Hepatocyte (in vitro differentiated cells): ENCODE measurements around the gene PLK5. TPM values are rescaled to one million over a fixed set of nuclear protein-coding genes. Genes with fewer than 3 reads are reported as not detected.

ENCODE experiments used
- DNase-seq: peaks from one replicate; pipeline ENCODE4 v3.0.0-alpha.2; 2016; ENCODE audit warnings: low spot score
- H2AFZ ChIP-seq: fragments of 200-600 bp; sonication (generic); 2 replicates; pipeline ENCODE4 v1.6.0; 2016; ENCODE audit warnings: antibody characterized with exemption, mild to moderate bottlenecking
- H3K27ac ChIP-seq: fragments of 200-600 bp; sonication (generic); 2 replicates; pipeline ENCODE4 v1.5.1; 2016; ENCODE audit warnings: mild to moderate bottlenecking
- H3K27me3 ChIP-seq: fragments of 200-600 bp; sonication (generic); 2 replicates; pipeline ENCODE4 v1.6.1; 2016
- H3K36me3 ChIP-seq: fragments of 200-600 bp; sonication (generic); replicated peaks from 2 replicates; pipeline ENCODE4 v1.5.1; 2016; ENCODE audit warnings: low read depth; ENCODE audit not compliant: insufficient read depth
- H3K4me1 ChIP-seq: fragments of 200-600 bp; sonication (generic); 2 replicates; pipeline ENCODE4 v1.5.1; 2016; ENCODE audit warnings: mild to moderate bottlenecking, moderate library complexity; ENCODE audit not compliant: insufficient read depth
- H3K4me2 ChIP-seq: fragments of 200-600 bp; sonication (generic); 2 replicates; pipeline ENCODE4 v1.6.0; 2016
- H3K4me3 ChIP-seq: fragments of 200-600 bp; sonication (generic); 2 replicates; pipeline ENCODE4 v1.5.1; 2016; ENCODE audit warnings: mild to moderate bottlenecking
- H3K79me2 ChIP-seq: fragments of 200-600 bp; sonication (generic); 2 replicates; pipeline ENCODE4 v1.6.0; 2017; ENCODE audit warnings: mild to moderate bottlenecking
- H3K9me2 ChIP-seq: fragments of 200-600 bp; sonication (generic); replicated peaks from 2 replicates; pipeline ENCODE4 v1.6.0; 2017; ENCODE audit warnings: mild to moderate bottlenecking; ENCODE audit not compliant: insufficient read depth
- H3K9me3 ChIP-seq: fragments of 200-600 bp; sonication (generic); 2 replicates; pipeline ENCODE4 v1.5.1; 2016; ENCODE audit warnings: low read depth, mild to moderate bottlenecking
- H4K20me1 ChIP-seq: fragments of 200-600 bp; sonication (generic); 2 replicates; pipeline ENCODE4 v1.6.0; 2016; ENCODE audit warnings: mild to moderate bottlenecking; ENCODE audit not compliant: insufficient read depth, poor library complexity, severe bottlenecking
- EZH2 ChIP-seq: fragments of 200-600 bp; sonication (generic); IDR thresholded peaks from 2 replicates; pipeline ENCODE4 v1.6.1; 2016; ENCODE audit warnings: antibody characterized with exemption, mild to moderate bottlenecking, borderline replicate concordance
- EZH2phosphoT487 ChIP-seq: fragments of 200-600 bp; sonication (generic); IDR thresholded peaks from one replicate; pipeline ENCODE4 v1.6.1; 2018; ENCODE audit warnings: antibody characterized with exemption, mild to moderate bottlenecking, low read depth, moderate library complexity; ENCODE audit not compliant: unreplicated experiment, severe bottlenecking
- WGBS: methylation state at CpG from one replicate; pipeline ENCODE4 v1.1.6; 2016; ENCODE audit warnings: low lambda C conversion rate; ENCODE audit errors: missing lambda C conversion rate; 5-methylcytosine and 5-hydroxymethylcytosine counted together
- polyA plus RNA-seq: library from polyadenylated mRNA; unstranded; fragments of >200 nt; fragmentation: Nextera tagmentation; extraction: Ambion mirVana; gene quantifications from 2 replicates; pipeline ENCODE4 v1.2.1, GENCODE V29; 2016
- total RNA-seq: library from RNA; depleted of rRNA; stranded (reverse); fragments of >200 nt; gene quantifications from 2 replicates; pipeline ENCODE4 v1.2.3, GENCODE V29; 2014
- TF ChIP-seq, protein P1 (sequence below): fragments of 200-600 bp; sonication (generic); IDR thresholded peaks from 2 replicates; pipeline ENCODE4 v1.5.1; 2016; ENCODE audit warnings: antibody characterized with exemption, mild to moderate bottlenecking; ENCODE audit not compliant: poor library complexity

PLK5 gene
- total and polyA plus RNA-seq, 2 experiments from 2014 or later: 0.53 TPM; not detected in 1

DNA sequence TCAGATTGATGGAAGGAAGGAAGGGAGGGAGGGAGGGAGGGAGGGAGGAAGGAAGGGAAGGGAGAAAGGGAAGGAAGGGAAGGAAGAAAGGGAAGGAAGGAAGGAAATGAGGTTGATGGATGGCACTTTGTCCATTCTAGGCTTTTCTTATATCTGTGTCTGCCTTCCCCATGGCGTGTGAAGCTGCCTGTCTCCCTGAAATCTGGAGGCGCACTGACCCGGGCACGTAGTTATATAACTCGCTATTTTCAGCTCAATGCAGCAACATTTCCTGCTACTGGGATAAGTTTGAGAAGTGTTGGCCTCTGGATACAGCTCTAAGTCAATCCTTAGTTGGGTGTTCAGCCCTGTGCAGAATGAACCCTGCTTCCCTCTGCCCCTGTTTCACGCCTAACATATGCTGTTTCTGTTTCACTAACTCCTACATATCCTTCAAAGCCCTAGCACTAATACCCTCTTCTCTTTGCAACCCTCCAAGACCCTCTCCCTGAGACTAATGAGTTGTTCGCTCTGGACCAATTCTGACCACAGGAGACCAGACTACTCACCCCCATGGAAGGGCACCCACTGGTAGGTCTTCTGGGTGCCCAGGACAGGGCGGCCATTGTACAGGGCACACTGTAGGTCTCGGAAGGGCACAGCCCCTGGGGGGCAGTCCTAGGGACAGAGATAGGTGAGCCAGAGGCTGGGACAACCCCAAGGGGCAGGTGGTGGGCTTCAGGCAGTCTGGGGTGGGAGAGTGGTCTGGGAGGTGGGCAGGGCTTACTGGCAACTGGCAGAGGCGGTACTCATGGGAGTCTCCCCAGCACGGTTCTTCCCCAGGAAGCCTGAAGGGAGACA lies 14.1 kb upstream of the PLK5 start:
- TF ChIP-seq, protein P1, sequence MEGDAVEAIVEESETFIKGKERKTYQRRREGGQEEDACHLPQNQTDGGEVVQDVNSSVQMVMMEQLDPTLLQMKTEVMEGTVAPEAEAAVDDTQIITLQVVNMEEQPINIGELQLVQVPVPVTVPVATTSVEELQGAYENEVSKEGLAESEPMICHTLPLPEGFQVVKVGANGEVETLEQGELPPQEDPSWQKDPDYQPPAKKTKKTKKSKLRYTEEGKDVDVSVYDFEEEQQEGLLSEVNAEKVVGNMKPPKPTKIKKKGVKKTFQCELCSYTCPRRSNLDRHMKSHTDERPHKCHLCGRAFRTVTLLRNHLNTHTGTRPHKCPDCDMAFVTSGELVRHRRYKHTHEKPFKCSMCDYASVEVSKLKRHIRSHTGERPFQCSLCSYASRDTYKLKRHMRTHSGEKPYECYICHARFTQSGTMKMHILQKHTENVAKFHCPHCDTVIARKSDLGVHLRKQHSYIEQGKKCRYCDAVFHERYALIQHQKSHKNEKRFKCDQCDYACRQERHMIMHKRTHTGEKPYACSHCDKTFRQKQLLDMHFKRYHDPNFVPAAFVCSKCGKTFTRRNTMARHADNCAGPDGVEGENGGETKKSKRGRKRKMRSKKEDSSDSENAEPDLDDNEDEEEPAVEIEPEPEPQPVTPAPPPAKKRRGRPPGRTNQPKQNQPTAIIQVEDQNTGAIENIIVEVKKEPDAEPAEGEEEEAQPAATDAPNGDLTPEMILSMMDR: no peak
- TF ChIP-seq EZH2 (no peak), EZH2phosphoT487 (no peak)
- WGBS: 79% methylated on average over 11 of the region's 11 CpGs
- H4K20me1 ChIP-seq: no peaks in the 10 kb centered on the region
- H3K36me3 ChIP-seq: no peaks in the 10 kb centered on the region
- no peaks in the 10 kb centered on the region for H3K9me2 ChIP-seq
- H3K9me3 ChIP-seq: no peaks in the 10 kb centered on the region
- no peaks in the 10 kb centered on the region for H3K27me3 ChIP-seq
- peak overlapping the region; percentile 99 for H3K4me2 ChIP-seq
- peaks cover 13% of the 10 kb centered on the region for H3K79me2 ChIP-seq
- H3K4me3 ChIP-seq: no peak overlapping the region
- DNase-seq: no peak
- no peak overlapping the region for H2AFZ ChIP-seq
- H3K27ac ChIP-seq: peak overlapping the region; percentile 98
- H3K4me1 ChIP-seq: peaks cover 35% of the 10 kb centered on the region

DNA sequence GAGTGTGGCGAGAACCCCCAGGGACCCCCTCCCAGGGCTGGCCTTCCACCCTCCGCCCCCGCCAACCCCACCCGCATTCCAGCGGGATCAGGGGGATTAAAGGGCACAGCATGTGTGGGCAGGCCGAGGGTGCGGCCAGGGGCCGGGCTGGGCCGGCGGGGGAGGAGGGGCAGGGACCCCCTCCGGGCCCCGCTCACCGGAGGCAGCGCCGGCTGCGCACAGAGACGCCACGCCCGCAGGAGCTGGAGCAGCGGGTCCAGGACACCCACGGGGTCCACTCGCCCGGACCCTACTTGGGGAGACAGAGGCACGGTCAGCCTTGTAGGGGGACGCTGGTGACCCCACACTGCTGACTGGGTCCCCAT lies 13.5 kb upstream of the PLK5 start:
- Histone ChIP-seq H4K20me1 (no peaks in the 10 kb centered on the region), H3K4me3 (no peak overlapping the region), H3K9me3 (no peaks in the 10 kb centered on the region), H3K9me2 (no peaks in the 10 kb centered on the region), H3K27me3 (no peaks in the 10 kb centered on the region), H3K79me2 (peaks cover 13% of the 10 kb centered on the region), H3K36me3 (no peaks in the 10 kb centered on the region), H2AFZ (no peak overlapping the region), H3K27ac (peak overlapping the region; percentile 98), H3K4me2 (peak overlapping the region; percentile 99), H3K4me1 (peaks cover 35% of the 10 kb centered on the region)
- WGBS: 40% methylated on average over 2 of the region's 25 CpGs
- DNase-seq: peak; percentile 75
- TF ChIP-seq EZH2phosphoT487: no peak
- TF ChIP-seq, protein P1: no peak
- TF ChIP-seq EZH2: no peak

DNA sequence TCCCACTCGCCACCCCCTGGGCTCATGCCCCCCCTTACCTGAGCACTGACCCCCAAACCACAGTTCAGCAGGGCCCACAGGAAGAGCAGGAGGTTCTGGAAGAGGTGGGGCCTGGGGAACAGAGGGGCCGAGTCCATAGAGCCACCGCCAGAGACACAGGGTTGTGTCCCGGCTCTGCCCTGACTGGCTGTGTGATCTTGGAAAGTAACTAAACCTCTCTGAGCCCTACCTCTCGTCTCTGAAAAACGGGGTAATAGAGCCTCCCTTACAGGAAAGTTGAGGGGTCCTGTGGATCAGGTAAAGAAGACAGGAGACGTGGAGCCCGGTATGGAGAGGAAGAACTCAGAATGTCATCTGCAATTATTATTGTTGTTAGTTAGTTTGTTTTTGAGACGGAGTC lies 13.1 kb upstream of the PLK5 start:
- no peak for TF ChIP-seq EZH2phosphoT487
- no peak for TF ChIP-seq EZH2
- TF ChIP-seq, protein P1: no peak
- 67% methylated on average over 8 of the region's 9 CpGs for WGBS

More for the DNA sequence above, 13.1 kb upstream of the PLK5 start:
- Histone ChIP-seq H3K4me2 (peak overlapping the region; percentile 99), H3K79me2 (peaks cover 13% of the 10 kb centered on the region), H3K27ac (peak overlapping the region; percentile 98), H2AFZ (no peak overlapping the region), H3K4me3 (no peak overlapping the region), H4K20me1 (no peaks in the 10 kb centered on the region), H3K9me2 (no peaks in the 10 kb centered on the region), H3K36me3 (no peaks in the 10 kb centered on the region), H3K4me1 (peaks cover 35% of the 10 kb centered on the region), H3K27me3 (no peaks in the 10 kb centered on the region), H3K9me3 (no peaks in the 10 kb centered on the region)
- no peak for DNase-seq
